Stimulated activated CD8-positive, alpha-beta memory T cell treated with anti-CD3 and anti-CD28 coated beads, Interleukin-7, amount 100 ng/mL, for 24 hours (primary cell): ENCODE results near the gene EPHA1.

Experiments
- DNase-seq: peaks from one replicate; pipeline ENCODE4 v3.0.0-alpha.2; 2020; ENCODE audit warnings: low read depth

EPHA1 gene

GRCh38 chr7:143389316-143390103 lies 19.1 kb downstream of the EPHA1 start:
- DNase-seq = no peak

DNA sequence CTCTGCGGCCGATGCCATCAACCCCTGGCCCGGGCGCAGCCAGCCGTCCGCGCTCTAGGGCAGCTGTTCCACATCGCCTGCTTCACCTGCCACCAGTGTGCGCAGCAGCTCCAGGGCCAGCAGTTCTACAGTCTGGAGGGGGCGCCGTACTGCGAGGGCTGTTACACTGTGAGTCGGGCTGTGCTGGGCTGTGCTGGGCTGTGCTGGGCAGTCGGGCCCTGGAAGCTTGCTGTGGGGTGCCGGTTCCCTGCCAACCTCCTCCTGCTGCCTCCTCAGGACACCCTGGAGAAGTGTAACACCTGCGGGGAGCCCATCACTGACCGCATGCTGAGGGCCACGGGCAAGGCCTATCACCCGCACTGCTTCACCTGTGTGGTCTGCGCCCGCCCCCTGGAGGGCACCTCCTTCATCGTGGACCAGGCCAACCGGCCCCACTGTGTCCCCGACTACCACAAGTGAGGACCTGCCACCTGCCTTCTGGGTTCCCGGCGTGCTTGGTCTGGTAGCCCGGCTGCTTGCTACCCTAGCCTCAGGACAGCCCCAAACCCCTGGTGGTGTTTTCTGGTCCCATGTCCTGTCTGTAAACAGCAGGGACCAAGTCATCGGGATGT lies 20.1 kb downstream of the EPHA1 start:
- no peak for DNase-seq

GRCh38 chr7:143388051-143388450 lies 20.6 kb downstream of the EPHA1 start:
- no peak for DNase-seq

DNA sequence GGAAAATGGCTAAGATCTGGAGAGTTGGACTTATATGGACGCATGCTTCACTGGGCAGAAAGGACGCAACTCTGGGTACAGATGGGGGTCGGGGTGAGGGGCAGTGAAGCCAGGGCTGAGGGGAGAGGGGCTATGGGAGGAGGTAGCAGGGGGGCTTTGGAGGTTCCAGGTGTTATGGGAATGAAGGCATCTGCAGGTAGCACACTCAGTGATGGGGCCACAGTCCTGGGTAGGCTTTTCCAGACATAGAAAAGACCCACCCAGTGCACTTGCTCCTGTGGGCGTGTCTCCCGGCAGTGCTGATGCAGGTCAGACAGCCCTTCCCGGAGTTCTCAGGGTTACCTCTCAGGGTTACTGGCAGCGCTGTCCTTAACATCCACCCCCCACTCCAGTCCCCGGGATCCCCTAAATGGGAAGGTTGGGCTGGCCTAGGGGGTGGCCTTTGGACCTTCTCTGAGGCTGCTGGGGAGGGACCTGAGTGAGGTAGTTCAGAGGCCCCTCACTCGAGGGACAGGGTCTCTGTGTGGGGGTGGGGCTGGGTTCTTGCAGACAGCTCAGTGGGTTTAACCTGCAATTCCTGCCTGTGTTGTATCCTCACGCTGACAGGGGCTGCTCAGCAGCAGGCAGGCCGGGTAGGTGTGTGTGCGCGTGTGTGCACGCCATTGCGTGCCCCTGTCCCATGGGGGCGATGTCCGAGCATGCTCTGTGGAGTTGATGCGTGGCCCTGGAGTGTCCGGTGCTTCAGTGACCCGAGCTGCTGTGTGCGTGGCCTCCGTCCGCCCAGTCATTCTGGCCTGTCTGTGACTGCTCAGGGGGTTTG lies 21.3 kb downstream of the EPHA1 start:
- no peak for DNase-seq

- DNase-seq = no peak
These were observed 22.5 kb downstream of the EPHA1 start for GRCh38 chr7:143385891-143386781.

DNA sequence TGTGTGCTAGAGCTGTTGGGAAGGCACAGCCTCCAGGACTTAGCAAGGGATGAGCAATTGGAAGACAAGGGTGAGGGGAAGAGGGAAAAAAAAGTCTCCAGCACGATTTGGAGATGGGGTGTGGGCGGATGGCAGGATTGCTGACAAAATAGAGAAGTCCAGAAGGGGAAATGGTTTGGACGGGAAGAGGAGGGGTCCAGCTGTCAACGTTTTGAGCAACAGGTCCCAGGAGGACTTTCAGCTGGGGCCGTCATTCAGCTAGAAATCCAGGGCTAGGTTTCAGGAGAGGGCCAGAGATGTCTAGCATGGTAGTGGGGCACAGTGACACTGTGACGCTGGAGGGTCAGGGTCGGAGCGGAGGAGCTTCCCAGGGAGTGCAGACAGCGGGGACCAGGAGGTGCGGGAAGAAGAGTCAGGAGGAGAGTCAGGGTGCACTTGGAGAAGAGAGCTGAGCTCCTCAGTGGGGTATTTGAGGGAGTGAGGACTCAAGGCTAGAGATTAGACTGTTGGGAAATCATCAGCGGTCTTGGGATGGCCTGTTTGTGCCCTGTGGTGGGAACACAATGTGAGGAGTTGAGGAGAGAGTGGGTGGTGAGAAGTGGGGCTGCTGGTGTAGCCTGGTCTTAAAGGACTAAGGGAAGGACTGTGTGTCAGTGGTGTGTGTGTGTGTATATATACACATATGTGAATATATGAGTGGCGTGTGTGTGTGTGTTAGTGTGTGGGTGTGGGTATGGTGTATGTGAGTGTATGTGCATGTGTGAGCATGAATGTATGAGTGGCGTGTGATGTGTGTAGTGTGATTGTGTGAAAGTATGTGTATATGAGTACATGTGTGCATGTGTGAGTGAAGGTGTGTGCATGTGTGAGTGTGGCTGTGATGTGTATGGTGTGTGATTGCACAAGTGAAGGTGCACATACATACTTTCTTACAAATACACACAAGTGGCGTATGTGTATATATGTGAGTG lies 23.7 kb downstream of the EPHA1 start:
- DNase-seq = no peak

- no peak for DNase-seq
These were observed 24.5 kb downstream of the EPHA1 start for GRCh38 chr7:143384148-143384547.

DNA sequence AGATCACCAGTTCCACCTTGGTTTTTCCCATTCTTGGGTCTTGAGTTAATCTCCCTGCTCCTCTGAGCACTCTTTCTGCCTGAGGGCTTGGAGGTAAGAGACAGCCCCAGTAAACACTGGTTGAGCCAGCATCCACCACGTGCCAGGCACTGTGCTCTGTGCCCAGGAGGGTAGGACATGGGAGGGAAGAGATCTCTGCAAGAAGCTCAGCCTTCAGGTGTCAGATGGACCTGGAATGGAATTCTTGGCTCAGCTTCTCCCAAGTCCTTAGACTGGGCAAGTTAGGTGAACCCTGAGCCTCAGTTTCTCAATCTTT lies 25.1 kb downstream of the EPHA1 start:
- DNase-seq = no peak

DNA sequence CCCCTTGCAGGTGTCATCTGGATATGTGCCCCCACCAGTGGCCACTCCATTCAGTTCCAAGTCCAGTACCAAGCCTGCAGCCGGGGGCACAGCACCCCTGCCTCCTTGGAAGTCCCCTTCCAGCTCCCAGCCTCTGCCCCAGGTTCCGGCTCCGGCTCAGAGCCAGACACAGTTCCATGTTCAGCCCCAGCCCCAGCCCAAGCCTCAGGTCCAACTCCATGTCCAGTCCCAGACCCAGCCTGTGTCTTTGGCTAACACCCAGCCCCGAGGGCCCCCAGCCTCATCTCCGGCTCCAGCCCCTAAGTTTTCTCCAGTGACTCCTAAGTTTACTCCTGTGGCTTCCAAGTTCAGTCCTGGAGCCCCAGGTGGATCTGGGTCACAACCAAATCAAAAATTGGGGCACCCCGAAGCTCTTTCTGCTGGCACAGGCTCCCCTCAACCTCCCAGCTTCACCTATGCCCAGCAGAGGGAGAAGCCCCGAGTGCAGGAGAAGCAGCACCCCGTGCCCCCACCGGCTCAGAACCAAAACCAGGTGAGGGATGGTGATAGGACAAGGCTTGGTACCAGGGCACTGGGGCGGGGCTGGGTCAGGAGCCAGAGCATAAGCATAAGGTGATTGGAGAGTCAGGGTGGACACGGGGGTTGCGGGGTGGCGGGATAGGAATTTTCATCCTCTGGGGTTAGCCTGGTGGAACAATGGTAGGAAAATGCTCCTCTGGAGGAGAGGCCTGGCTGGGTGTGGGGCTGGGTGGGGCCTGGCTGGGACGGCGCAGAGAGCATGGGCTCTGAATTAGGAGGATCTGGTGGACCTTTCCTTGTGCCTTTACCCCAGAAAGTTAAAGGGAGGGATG lies 25.6 kb downstream of the EPHA1 start:
- no peak for DNase-seq

GRCh38 chr7:143382126-143382790 lies 26.4 kb downstream of the EPHA1 start:
- DNase-seq = no peak

- DNase-seq = no peak
These were observed 27.1 kb downstream of the EPHA1 start for GRCh38 chr7:143381427-143382125.

- peak; percentile 74 for DNase-seq
These were observed 27.8 kb downstream of the EPHA1 start, which contains the start of gene ZYX for GRCh38 chr7:143380646-143381426. Gene ZYX, plus strand, starts transcription at chr7:143381345. Its CDS starts 227 bp downstream, at chr7:143381572.

GRCh38 chr7:143380260-143380645 lies 28.4 kb downstream of the EPHA1 start:
- DNase-seq = peak; percentile 71

GRCh38 chr7:143379611-143380259 lies 28.9 kb downstream of the EPHA1 start:
- DNase-seq = no peak

GRCh38 chr7:143376396-143376795 lies 32.3 kb downstream of the EPHA1 start:
- no peak for DNase-seq

- no peak for DNase-seq
These were observed 33.2 kb downstream of the EPHA1 start for GRCh38 chr7:143375298-143376034.

DNA sequence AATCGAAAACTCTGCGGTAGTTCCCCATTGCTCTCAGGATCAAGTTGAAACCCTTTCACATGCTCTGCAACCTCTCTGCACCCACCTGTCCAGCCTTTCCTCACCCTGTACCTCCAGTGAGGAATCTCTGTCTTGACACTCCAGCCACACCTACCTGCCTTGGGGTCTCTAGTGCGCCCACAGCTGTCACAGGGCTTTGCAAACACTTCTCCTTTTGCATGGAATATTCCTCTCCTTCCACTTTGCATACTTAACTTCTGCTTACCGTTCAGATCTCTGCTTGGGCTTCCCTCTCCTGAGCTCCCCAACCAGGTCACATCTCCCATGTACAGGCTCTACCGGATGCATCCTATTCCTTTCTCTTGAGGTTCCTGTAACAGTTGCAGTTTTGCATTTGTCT lies 34.1 kb downstream of the EPHA1 start:
- DNase-seq = no peak
